HFF-Myc (cell line): ENCODE results near the gene VPS26B.

Source experiments
- DNase-seq: peaks from one replicate; pipeline ENCODE4 v3.0.0-alpha.2; 2011; ENCODE audit warnings: low read depth; ENCODE audit errors: extremely low read depth
- H3K4me3 ChIP-seq: replicated peaks from 2 replicates; pipeline ENCODE4 v1.5.1; 2011; ENCODE audit warnings: low read depth, mild to moderate bottlenecking, control low read depth, low read length
- CTCF ChIP-seq: IDR thresholded peaks from 2 replicates; pipeline ENCODE4 v1.5.1; 2012; ENCODE audit warnings: mild to moderate bottlenecking, low read depth, low read length, control low read depth; ENCODE audit errors: missing control alignments

The VPS26B gene

GRCh38 chr11:134257101-134257500, 32.6 kb downstream of the VPS26B start:
- DNase-seq, result no peak
- no peak overlapping the region for H3K4me3 ChIP-seq
- no peak for TF ChIP-seq CTCF

- H3K4me3 ChIP-seq, result no peak overlapping the region
- no peak for TF ChIP-seq CTCF
- no peak for DNase-seq
Observed at GRCh38 chr11:134258577-134258976, 34.1 kb downstream of the VPS26B start.

GRCh38 chr11:134260503-134260902, 36.0 kb downstream of the VPS26B start:
- no peak for DNase-seq
- TF ChIP-seq CTCF, result no peak
- no peak overlapping the region for H3K4me3 ChIP-seq

GRCh38 chr11:134260983-134261382, 36.5 kb downstream of the VPS26B start:
- DNase-seq, result no peak
- TF ChIP-seq CTCF, result no peak
- no peak overlapping the region for H3K4me3 ChIP-seq

GRCh38 chr11:134261626-134262488, 37.4 kb downstream of the VPS26B start:
- H3K4me3 ChIP-seq, result no peak overlapping the region
- no peak for DNase-seq

GRCh38 chr11:134264966-134265764, 40.7 kb downstream of the VPS26B start:
- TF ChIP-seq CTCF, result no peak
- DNase-seq, result no peak
- H3K4me3 ChIP-seq, result no peak overlapping the region

More at GRCh38 chr11:134261626-134262488, 37.4 kb downstream of the VPS26B start:
- peak; percentile 65 for TF ChIP-seq CTCF
